Ishikawa (cell line): ENCODE results near the gene HERC3.

ENCODE experiments used
- CEBPB ChIP-seq: IDR thresholded peaks from 2 replicates; pipeline ENCODE4 v1.6.1; 2012
- CREB1 ChIP-seq: IDR thresholded peaks from 2 replicates; pipeline ENCODE4 v1.6.1; 2012; ENCODE audit warnings: low read depth
- EGR1 ChIP-seq: IDR thresholded peaks from 2 replicates; pipeline ENCODE4 v1.6.1; 2012
- EP300 ChIP-seq: IDR thresholded peaks from 2 replicates; pipeline ENCODE4 v1.6.1; 2012; ENCODE audit warnings: borderline replicate concordance
- FOXM1 ChIP-seq: IDR thresholded peaks from 2 replicates; pipeline ENCODE4 v1.6.1; 2012; ENCODE audit warnings: low read depth, borderline replicate concordance
- MAX ChIP-seq: IDR thresholded peaks from 2 replicates; pipeline ENCODE4 v1.6.1; 2012
- NFIC ChIP-seq: IDR thresholded peaks from 2 replicates; pipeline ENCODE4 v1.6.1; 2012
- RAD21 ChIP-seq: IDR thresholded peaks from 2 replicates; pipeline ENCODE4 v1.6.1; 2012; ENCODE audit warnings: low read depth
- TAF1 ChIP-seq: IDR thresholded peaks from 2 replicates; pipeline ENCODE4 v1.6.1; 2012; ENCODE audit warnings: low read depth, mild to moderate bottlenecking
- TCF12 ChIP-seq: IDR thresholded peaks from 2 replicates; pipeline ENCODE4 v1.6.1; 2012; ENCODE audit warnings: low read depth
- TEAD4 ChIP-seq: IDR thresholded peaks from 2 replicates; pipeline ENCODE4 v1.6.1; 2012
- USF1 ChIP-seq: IDR thresholded peaks from 2 replicates; pipeline ENCODE4 v1.6.1; 2012
- YY1 ChIP-seq: IDR thresholded peaks from 2 replicates; pipeline ENCODE4 v1.6.1; 2012; ENCODE audit warnings: low read depth
- ZBTB7A ChIP-seq: IDR thresholded peaks from 2 replicates; pipeline ENCODE4 v1.6.1; 2012; ENCODE audit warnings: low read depth
- TF ChIP-seq, protein P1 (sequence below): IDR thresholded peaks from 2 replicates; pipeline ENCODE4 v1.6.1; 2012; ENCODE audit warnings: low read depth, mild to moderate bottlenecking

Gene HERC3

GRCh38 chr4:88575186-88575585, 17.1 kb upstream of the HERC3 start:
- TF ChIP-seq EP300 (no peak), TAF1 (no peak), TCF12 (no peak), EGR1 (no peak), MAX (no peak), TEAD4 (no peak), ZBTB7A (no peak), CREB1 (no peak), CEBPB (no peak), FOXM1 (no peak), USF1 (no peak), NFIC (no peak)

- no peak for TF ChIP-seq EP300
- no peak for TF ChIP-seq ZBTB7A
- TF ChIP-seq TEAD4: no peak
These were observed 9.8 kb upstream of the HERC3 start for GRCh38 chr4:88582493-88582892.

DNA sequence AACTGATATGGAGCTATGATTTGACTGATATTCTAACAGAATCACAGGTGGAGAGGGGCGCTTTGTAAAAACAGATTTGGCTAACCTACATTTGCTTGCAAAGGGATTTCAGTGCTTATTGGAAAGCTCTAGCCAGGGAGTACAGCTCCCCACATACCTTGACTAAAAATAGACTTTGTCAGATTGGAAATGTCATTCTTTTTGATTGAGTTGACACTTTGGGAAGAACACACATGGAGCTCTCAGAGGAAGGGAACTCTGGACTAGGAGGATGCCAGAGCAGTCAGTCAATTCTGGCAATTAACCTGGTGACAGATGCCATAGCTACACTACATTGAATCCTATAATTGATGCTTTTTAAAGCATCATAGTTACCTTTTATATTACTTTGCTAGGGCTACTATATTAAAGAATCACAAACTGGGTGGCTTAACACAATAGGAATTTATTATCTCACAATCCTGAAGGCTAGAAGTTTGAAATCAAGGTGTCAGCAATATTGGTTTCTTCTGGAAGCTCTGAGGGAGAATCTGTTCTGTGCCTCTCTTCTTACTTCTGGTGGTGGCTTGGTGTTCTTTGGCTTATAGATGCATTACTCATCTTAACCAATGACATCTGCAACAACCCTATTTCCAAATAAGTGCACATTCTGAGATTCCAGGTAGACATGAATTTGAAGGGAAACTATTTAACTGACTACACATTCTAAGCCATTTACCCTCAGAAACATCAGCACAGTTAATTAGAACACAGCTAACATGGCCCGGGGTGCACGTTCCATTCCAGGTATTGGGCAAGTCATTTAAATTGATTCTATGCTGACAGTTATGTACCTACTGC, 8.4 kb upstream of the HERC3 start:
- TF ChIP-seq CREB1: no peak
- no peak for TF ChIP-seq RAD21

DNA sequence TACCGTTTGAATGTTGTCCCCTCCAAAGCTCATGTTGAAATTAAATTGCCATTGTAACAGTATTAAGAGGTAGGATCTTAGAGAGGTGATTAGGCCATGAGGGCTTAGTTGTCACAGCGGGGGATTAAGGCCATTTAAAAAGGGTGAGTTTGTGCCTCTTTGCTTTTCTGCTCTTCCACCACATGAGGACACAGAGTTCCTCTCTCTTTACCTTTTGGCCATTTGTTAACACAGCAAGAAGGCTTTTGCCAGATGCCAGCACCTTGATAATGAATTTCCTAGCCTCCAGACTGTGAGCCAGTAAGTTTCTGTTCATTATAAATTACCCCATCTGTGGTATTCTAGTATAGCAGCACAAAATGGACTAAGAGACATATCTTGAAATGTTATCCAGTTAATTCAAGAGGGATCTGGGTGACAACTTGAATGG, 7.8 kb upstream of the HERC3 start:
- TF ChIP-seq NFIC (no peak), EGR1 (no peak), TAF1 (no peak), TEAD4 (no peak)

GRCh38 chr4:88585917-88586316, 6.4 kb upstream of the HERC3 start:
- no peak for TF ChIP-seq USF1
- TF ChIP-seq MAX: no peak
- TF ChIP-seq FOXM1: no peak
- no peak for TF ChIP-seq EP300

DNA sequence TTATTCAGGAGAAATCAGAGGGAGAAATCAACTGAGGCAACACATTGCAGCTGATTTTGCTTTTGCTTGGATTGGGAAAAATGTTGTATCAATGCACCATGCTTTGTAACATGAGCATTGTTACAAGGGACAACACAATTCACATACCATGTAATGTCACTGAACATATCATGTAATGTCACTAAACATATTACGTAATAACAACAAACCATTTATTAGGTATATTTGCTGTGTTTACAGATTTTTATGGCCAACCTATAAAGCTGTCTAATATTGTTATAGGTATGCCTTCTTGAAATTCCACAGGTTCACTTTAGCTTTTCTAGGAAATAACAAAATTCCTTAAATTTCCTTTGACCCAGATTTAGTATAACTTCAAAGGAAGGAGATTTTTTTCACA, 5.0 kb upstream of the HERC3 start:
- TF ChIP-seq ZBTB7A (no peak), TEAD4 (no peak), TAF1 (no peak), EGR1 (no peak), YY1 (no peak), EP300 (no peak), CREB1 (no peak), MAX (no peak), FOXM1 (no peak), TCF12 (no peak), RAD21 (no peak), CEBPB (no peak), NFIC (no peak), USF1 (no peak)
- TF ChIP-seq, protein P1, sequence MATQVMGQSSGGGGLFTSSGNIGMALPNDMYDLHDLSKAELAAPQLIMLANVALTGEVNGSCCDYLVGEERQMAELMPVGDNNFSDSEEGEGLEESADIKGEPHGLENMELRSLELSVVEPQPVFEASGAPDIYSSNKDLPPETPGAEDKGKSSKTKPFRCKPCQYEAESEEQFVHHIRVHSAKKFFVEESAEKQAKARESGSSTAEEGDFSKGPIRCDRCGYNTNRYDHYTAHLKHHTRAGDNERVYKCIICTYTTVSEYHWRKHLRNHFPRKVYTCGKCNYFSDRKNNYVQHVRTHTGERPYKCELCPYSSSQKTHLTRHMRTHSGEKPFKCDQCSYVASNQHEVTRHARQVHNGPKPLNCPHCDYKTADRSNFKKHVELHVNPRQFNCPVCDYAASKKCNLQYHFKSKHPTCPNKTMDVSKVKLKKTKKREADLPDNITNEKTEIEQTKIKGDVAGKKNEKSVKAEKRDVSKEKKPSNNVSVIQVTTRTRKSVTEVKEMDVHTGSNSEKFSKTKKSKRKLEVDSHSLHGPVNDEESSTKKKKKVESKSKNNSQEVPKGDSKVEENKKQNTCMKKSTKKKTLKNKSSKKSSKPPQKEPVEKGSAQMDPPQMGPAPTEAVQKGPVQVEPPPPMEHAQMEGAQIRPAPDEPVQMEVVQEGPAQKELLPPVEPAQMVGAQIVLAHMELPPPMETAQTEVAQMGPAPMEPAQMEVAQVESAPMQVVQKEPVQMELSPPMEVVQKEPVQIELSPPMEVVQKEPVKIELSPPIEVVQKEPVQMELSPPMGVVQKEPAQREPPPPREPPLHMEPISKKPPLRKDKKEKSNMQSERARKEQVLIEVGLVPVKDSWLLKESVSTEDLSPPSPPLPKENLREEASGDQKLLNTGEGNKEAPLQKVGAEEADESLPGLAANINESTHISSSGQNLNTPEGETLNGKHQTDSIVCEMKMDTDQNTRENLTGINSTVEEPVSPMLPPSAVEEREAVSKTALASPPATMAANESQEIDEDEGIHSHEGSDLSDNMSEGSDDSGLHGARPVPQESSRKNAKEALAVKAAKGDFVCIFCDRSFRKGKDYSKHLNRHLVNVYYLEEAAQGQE: no peak

DNA sequence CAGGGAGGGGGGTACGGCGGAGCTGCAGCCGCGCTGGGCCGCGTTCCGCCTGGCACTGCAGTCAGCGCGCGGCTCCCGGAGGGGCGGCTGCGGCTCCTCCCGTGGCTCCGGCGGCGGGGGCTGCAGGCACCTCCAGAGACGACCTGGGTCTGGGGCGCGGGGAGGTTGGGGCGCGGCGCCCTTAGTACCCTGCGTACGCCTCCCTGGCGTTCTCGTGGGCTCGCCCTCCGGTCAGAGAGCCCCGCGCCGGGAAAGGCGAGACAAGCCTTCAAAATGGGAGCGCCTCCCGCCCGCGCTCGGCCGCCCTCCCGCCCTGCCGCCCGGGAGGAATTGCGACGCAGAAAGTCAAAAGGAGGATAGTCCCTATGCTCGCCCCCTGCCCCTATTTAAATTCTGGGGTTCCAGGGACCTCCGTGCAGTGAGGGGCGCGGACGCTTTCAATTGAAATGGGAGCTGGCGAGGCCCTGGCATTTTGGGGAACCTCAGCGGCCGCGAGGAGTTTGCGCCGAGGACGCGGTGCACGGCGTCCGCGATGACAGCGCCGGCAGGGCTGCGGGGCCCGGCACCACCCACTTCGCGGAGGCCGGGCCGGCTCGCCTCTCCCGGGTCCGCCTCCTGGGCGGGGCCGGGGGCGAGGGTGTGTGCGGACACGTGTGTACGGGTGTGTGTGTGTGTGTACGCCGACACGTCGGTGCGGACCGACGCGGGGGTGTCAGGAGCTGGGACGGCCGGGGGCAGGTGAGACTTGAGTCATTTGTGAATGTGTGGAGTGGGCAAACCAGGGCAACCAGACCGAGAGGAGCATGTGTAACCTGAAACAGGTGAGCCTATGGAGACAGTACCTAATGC, 544 bp downstream of the HERC3 start:
- TF ChIP-seq EGR1 (peak; percentile 65), MAX (peak; percentile 93), USF1 (peak; percentile 73), FOXM1 (0 out of 2 replicates have a peak, but pooled peaks have one; percentile 8), YY1 (no peak), CREB1 (no peak)
